Prostate gland (tissue), 2 donors: ENCODE data around the gene TEN1. TPM values are rescaled to one million over a fixed set of nuclear protein-coding genes. Genes with fewer than 3 reads are reported as not detected.

Experiments
- DNase-seq: peaks from one replicate; pipeline ENCODE4 v3.0.0-alpha.2; 2019; ENCODE audit warnings: low spot score
- H3K27ac ChIP-seq, 2 donors: fragments of 200-600 bp; sonication (generic); 2 replicates each; pipeline ENCODE4 v1.5.1; 2017 to 2019
- H3K27me3 ChIP-seq: fragments of 200-600 bp; sonication (generic); replicated peaks from 2 replicates; pipeline ENCODE4 v1.5.1; 2019; ENCODE audit not compliant: insufficient read depth
- H3K36me3 ChIP-seq, 2 donors: fragments of 200-600 bp; sonication (generic); 1 replicate in 1 of 2; 2 replicates in 1 of 2; pipeline versions ENCODE4 v1.5.1 to v1.8.1; 2017 to 2019
- H3K4me1 ChIP-seq: fragments of 200-600 bp; sonication (generic); replicated peaks from 2 replicates; pipeline ENCODE4 v1.5.1; 2019
- H3K4me3 ChIP-seq, 2 donors: fragments of 200-600 bp; sonication (generic); 2 replicates each; pipeline ENCODE4 v1.5.1; 2017 to 2019
- H3K9me3 ChIP-seq: fragments of 200-600 bp; sonication (generic); 2 replicates; pipeline ENCODE4 v1.5.1; 2017
- CTCF ChIP-seq, 4 experiments: fragments of 200-600 bp in 2 of 4; fragments of 450-650 bp in 2 of 4; sonication (generic) in 2 of 4; IDR thresholded peaks; 1 replicate in 3 of 4; 2 replicates in 1 of 4; pipeline ENCODE4 v1.5.1; 2016 to 2019; ENCODE audit warnings: antibody characterized with exemption in 4 of 4, mild to moderate bottlenecking in 2 of 4, moderate library complexity in 2 of 4
- POLR2A ChIP-seq: fragments of 450-650 bp; IDR thresholded peaks from one replicate; pipeline ENCODE4 v1.6.1; 2016; ENCODE audit warnings: antibody characterized with exemption, mild to moderate bottlenecking
- POLR2AphosphoS5 ChIP-seq: sonication (generic); formaldehyde crosslinking; IDR thresholded peaks from one replicate; pipeline ENCODE4 v1.6.1; 2017; ENCODE audit warnings: antibody characterized with exemption
- WGBS: methylation state at CpG from one replicate; pipeline ENCODE4 v1.1.5; 2018; 5-methylcytosine and 5-hydroxymethylcytosine counted together
- intact Hi-C: fragments of 100-400 bp; cut with DNase I; formaldehyde crosslinking; loops from one replicate; pipeline ENCODE4 v1.14.2; 2022
- total RNA-seq, 2 donors: library from RNA; depleted of rRNA; stranded (reverse); fragments of >200 nt; gene quantifications; one replicate each; pipeline ENCODE4 v1.1.0, GENCODE V29; 2016

TEN1 gene
- total RNA-seq, 2 donors from 2014 or later = 20.9 to 25.1 TPM

- no peaks in the 10 kb centered on the region for H3K27me3 ChIP-seq
- peak; percentile 69 for DNase-seq
- H3K9me3 ChIP-seq = no peaks in the 10 kb centered on the region
- H3K4me1 ChIP-seq = no peaks in the 10 kb centered on the region
- H3K27ac ChIP-seq = no peak overlapping the region
- H3K36me3 ChIP-seq = no peaks in the 10 kb centered on the region
- TF ChIP-seq CTCF (IDR thresholded peaks at IDR 0.05) = peak; percentile 82 to 95 (median 91)
- TF ChIP-seq POLR2AphosphoS5 = peak; percentile 35
- no peak for TF ChIP-seq POLR2A
- intact Hi-C loops = loop anchor here (10.0 kb wide), 1 partner anchor 260 kb away; no protein-coding TSS in a partner anchor
- WGBS = 25% methylated on average over 19 of the region's 19 CpGs
- no peak overlapping the region for H3K4me3 ChIP-seq
Measured at GRCh38 chr17:76014100-76014924, 35.3 kb downstream of the TEN1 start.

GRCh38 chr17:76014925-76015261, 35.9 kb downstream of the TEN1 start:
- intact Hi-C loops = loop anchor here (10.0 kb wide), 1 partner anchor 260 kb away; no protein-coding TSS in a partner anchor
- H3K4me3 ChIP-seq = no peak overlapping the region
- no peak overlapping the region for H3K27ac ChIP-seq

GRCh38 chr17:76017481-76018339, 38.7 kb downstream of the TEN1 start:
- WGBS = 91% methylated on average over 21 of the region's 21 CpGs
- no peak for TF ChIP-seq POLR2AphosphoS5
- TF ChIP-seq CTCF (IDR thresholded peaks at IDR 0.05) = no peak
- TF ChIP-seq POLR2A = no peak
- intact Hi-C loops = loop anchor here (10.0 kb wide), 1 partner anchor 257 kb away; no protein-coding TSS in a partner anchor
- Histone ChIP-seq H3K36me3 (no peaks in the 10 kb centered on the region), H3K4me3 (no peak overlapping the region), H3K27me3 (no peaks in the 10 kb centered on the region), H3K27ac (no peak overlapping the region), H3K9me3 (no peaks in the 10 kb centered on the region), H3K4me1 (no peaks in the 10 kb centered on the region)
- DNase-seq = no peak

More at GRCh38 chr17:76014925-76015261, 35.9 kb downstream of the TEN1 start:
- 86% methylated on average over 12 of the region's 26 CpGs for WGBS
- no peak for DNase-seq
- no peaks in the 10 kb centered on the region for H3K9me3 ChIP-seq
- no peak for TF ChIP-seq POLR2A
- no peak for TF ChIP-seq POLR2AphosphoS5
- TF ChIP-seq CTCF (IDR thresholded peaks at IDR 0.05) = no peak
- no peaks in the 10 kb centered on the region for H3K36me3 ChIP-seq
- H3K27me3 ChIP-seq = no peaks in the 10 kb centered on the region
- no peaks in the 10 kb centered on the region for H3K4me1 ChIP-seq

GRCh38 chr17:76018340-76018680, 39.3 kb downstream of the TEN1 start:
- WGBS = 91% methylated on average over 11 of the region's 11 CpGs
- H3K4me3 ChIP-seq = no peak overlapping the region
- no peak overlapping the region for H3K27ac ChIP-seq
- intact Hi-C loops = loop anchor here (10.0 kb wide), 1 partner anchor 256 kb away; no protein-coding TSS in a partner anchor
- H3K9me3 ChIP-seq = no peaks in the 10 kb centered on the region
- H3K36me3 ChIP-seq = no peaks in the 10 kb centered on the region
- no peaks in the 10 kb centered on the region for H3K4me1 ChIP-seq
- TF ChIP-seq CTCF (IDR thresholded peaks at IDR 0.05) (no peak), POLR2AphosphoS5 (no peak), POLR2A (no peak)
- no peak for DNase-seq
- no peaks in the 10 kb centered on the region for H3K27me3 ChIP-seq
